Measurements from ENCODE around the gene BRIP1. TPM values are rescaled to one million over a fixed set of nuclear protein-coding genes. Genes with fewer than 3 reads are reported as not detected.

The BRIP1 gene
- total and polyA plus RNA-seq, 9 of the 15 experiments (the other 6 are each of a cell fraction or from before 2014, with no cell fraction given) = 2.4 to 17.5 (median 11.2) TPM

DNA sequence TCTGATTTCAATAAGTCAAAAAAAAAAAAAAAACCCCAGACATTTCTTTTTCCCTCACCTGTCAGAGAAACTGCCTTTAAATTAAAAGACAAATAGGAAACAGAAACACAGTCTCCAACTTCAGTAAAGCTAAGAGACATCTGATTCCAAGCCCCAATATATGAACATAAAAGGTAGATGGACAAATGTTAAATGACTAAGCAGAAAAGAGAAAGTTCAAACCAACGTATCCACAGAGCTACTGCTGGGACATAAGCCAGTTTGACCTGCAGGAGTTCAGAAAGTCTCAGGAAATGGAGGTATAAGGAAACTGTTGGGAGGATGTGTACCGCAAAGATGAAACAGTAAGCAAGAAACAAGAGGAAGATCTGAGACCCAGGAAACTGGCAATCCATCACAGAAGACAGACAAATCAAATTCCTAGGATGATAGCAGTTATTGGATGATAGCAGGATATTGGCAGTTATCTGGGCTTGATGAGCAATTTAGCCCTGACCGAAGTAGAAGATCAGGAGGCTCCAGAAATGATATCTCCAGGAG is 135.0 kb downstream of the BRIP1 start (continued):
- TF ChIP-seq, protein P1, sequence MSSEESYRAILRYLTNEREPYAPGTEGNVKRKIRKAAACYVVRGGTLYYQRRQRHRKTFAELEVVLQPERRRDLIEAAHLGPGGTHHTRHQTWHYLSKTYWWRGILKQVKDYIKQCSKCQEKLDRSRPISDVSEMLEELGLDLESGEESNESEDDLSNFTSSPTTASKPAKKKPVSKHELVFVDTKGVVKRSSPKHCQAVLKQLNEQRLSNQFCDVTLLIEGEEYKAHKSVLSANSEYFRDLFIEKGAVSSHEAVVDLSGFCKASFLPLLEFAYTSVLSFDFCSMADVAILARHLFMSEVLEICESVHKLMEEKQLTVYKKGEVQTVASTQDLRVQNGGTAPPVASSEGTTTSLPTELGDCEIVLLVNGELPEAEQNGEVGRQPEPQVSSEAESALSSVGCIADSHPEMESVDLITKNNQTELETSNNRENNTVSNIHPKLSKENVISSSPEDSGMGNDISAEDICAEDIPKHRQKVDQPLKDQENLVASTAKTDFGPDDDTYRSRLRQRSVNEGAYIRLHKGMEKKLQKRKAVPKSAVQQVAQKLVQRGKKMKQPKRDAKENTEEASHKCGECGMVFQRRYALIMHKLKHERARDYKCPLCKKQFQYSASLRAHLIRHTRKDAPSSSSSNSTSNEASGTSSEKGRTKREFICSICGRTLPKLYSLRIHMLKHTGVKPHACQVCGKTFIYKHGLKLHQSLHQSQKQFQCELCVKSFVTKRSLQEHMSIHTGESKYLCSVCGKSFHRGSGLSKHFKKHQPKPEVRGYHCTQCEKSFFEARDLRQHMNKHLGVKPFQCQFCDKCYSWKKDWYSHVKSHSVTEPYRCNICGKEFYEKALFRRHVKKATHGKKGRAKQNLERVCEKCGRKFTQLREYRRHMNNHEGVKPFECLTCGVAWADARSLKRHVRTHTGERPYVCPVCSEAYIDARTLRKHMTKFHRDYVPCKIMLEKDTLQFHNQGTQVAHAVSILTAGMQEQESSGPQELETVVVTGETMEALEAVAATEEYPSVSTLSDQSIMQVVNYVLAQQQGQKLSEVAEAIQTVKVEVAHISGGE (CRISPR knock-in tag; IDR thresholded peaks at IDR 0.05) = peak in 1 of 3 experiments; percentile 95; a peak in 2 of 6 replicates
- TF ChIP-seq DPF2 (IDR thresholded peaks at IDR 0.05) = no peak
- no peak for TF ChIP-seq SREBF2 (CRISPR knock-in tag; IDR thresholded peaks at IDR 0.05)
- TF ChIP-seq EP300 (IDR thresholded peaks at IDR 0.05; ENCODE audit: low read length) = no peak
- TF ChIP-seq ZNF717 (CRISPR knock-in tag; IDR thresholded peaks at IDR 0.05) = no peak
- TF ChIP-seq SRSF3 (IDR thresholded peaks at IDR 0.05; ENCODE audit: insufficient read depth, low read length) = no peak
- peak; percentile 65; the same call in 1 of the 2 replicates for TF ChIP-seq MAFG (tag; conservative IDR thresholded peaks at IDR 0.05)
- no peak for TF ChIP-seq ZNF134 (CRISPR knock-in tag; conservative IDR thresholded peaks at IDR 0.05)
- peak; percentile 46; the same call in 1 of the 2 replicates for TF ChIP-seq TRIM28 (IDR thresholded peaks at IDR 0.05)
- TF ChIP-seq NUFIP1 (IDR thresholded peaks at IDR 0.05; ENCODE audit: partially characterized antibody) = no peak
- TF ChIP-seq ZNF124 (CRISPR knock-in tag; IDR thresholded peaks at IDR 0.05) = no peak
- TF ChIP-seq MBD2 (IDR thresholded peaks at IDR 0.05; ENCODE audit: borderline replicate concordance, low read depth) = no peak
- TF ChIP-seq MYC (IDR thresholded peaks at IDR 0.05; ENCODE audit: low read depth, low read length) = no peak
- no peak for TF ChIP-seq MYC (CRISPR knock-in tag; IDR thresholded peaks at IDR 0.05; ENCODE audit: borderline replicate concordance, low read depth)
- TF ChIP-seq, protein P2, sequence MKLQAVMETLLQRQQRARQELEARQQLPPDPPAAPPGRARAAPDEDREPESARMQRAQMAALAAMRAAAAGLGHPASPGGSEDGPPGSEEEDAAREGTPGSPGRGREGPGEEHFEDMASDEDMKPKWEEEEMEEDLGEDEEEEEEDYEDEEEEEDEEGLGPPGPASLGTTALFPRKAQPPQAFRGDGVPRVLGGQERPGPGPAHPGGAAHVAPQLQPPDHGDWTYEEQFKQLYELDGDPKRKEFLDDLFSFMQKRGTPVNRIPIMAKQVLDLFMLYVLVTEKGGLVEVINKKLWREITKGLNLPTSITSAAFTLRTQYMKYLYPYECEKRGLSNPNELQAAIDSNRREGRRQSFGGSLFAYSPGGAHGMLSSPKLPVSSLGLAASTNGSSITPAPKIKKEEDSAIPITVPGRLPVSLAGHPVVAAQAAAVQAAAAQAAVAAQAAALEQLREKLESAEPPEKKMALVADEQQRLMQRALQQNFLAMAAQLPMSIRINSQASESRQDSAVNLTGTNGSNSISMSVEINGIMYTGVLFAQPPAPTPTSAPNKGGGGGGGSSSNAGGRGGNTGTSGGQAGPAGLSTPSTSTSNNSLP (IDR thresholded peaks at IDR 0.05; ENCODE audit: borderline replicate concordance, low read depth, low read length) = no peak
- TF ChIP-seq EWSR1 (IDR thresholded peaks at IDR 0.05; ENCODE audit: borderline replicate concordance, low read depth, partially characterized antibody) = peak; percentile 89
- no peak for TF ChIP-seq POLR2AphosphoS2 (IDR thresholded peaks at IDR 0.05; ENCODE audit: low read length)
- TF ChIP-seq ZNF699 (CRISPR knock-in tag; IDR thresholded peaks at IDR 0.05; ENCODE audit: insufficient replicate concordance) = no peak
- TF ChIP-seq ZNF780A (CRISPR knock-in tag; IDR thresholded peaks at IDR 0.05) = no peak
- TF ChIP-seq, protein P3, sequence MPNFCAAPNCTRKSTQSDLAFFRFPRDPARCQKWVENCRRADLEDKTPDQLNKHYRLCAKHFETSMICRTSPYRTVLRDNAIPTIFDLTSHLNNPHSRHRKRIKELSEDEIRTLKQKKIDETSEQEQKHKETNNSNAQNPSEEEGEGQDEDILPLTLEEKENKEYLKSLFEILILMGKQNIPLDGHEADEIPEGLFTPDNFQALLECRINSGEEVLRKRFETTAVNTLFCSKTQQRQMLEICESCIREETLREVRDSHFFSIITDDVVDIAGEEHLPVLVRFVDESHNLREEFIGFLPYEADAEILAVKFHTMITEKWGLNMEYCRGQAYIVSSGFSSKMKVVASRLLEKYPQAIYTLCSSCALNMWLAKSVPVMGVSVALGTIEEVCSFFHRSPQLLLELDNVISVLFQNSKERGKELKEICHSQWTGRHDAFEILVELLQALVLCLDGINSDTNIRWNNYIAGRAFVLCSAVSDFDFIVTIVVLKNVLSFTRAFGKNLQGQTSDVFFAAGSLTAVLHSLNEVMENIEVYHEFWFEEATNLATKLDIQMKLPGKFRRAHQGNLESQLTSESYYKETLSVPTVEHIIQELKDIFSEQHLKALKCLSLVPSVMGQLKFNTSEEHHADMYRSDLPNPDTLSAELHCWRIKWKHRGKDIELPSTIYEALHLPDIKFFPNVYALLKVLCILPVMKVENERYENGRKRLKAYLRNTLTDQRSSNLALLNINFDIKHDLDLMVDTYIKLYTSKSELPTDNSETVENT (CRISPR knock-in tag; IDR thresholded peaks at IDR 0.05) = no peak
- TF ChIP-seq HNRNPLL (IDR thresholded peaks at IDR 0.05; ENCODE audit: low read depth, low read length, poor library complexity, severe bottlenecking) = no peak
- TF ChIP-seq HMG20B (CRISPR knock-in tag; IDR thresholded peaks at IDR 0.05) = no peak
